ENCODE measurements around the gene AGAP1.

Gene AGAP1

GRCh38 chr2:235554936-235555335, 61.1 kb downstream of the AGAP1 start:
- DNase-seq (ENCODE audit: low read depth) = no peak
- TF ChIP-seq CTCF (conservative IDR thresholded peaks at IDR 0.05; ENCODE audit: low read depth, low read length) = no peak
- no peak overlapping the region for H3K4me3 ChIP-seq (ENCODE audit: low read depth, low read length)

GRCh38 chr2:235555371-235555770, 61.5 kb downstream of the AGAP1 start:
- no peak for TF ChIP-seq CTCF (conservative IDR thresholded peaks at IDR 0.05; ENCODE audit: low read depth, low read length)
- H3K4me3 ChIP-seq (ENCODE audit: low read depth, low read length) = no peak overlapping the region
- no peak for DNase-seq (ENCODE audit: low read depth)

- no peak overlapping the region for H3K4me3 ChIP-seq (ENCODE audit: low read depth, low read length)
- no peak for DNase-seq (ENCODE audit: low read depth)
- no peak for TF ChIP-seq CTCF (conservative IDR thresholded peaks at IDR 0.05; ENCODE audit: low read depth, low read length)
These were observed 62.2 kb downstream of the AGAP1 start for GRCh38 chr2:235556086-235556485.

GRCh38 chr2:235556901-235557300, 63.1 kb downstream of the AGAP1 start:
- no peak overlapping the region for H3K4me3 ChIP-seq (ENCODE audit: low read depth, low read length)
- TF ChIP-seq CTCF (conservative IDR thresholded peaks at IDR 0.05; ENCODE audit: low read depth, low read length) = no peak
- no peak for DNase-seq (ENCODE audit: low read depth)

- DNase-seq (ENCODE audit: low read depth) = no peak
- no peak overlapping the region for H3K4me3 ChIP-seq (ENCODE audit: low read depth, low read length)
- no peak for TF ChIP-seq CTCF (conservative IDR thresholded peaks at IDR 0.05; ENCODE audit: low read depth, low read length)
These were observed 64.1 kb downstream of the AGAP1 start for GRCh38 chr2:235557903-235558302.

GRCh38 chr2:235558572-235558971, 64.7 kb downstream of the AGAP1 start:
- DNase-seq (ENCODE audit: low read depth) = no peak
- no peak overlapping the region for H3K4me3 ChIP-seq (ENCODE audit: low read depth, low read length)
- TF ChIP-seq CTCF (conservative IDR thresholded peaks at IDR 0.05; ENCODE audit: low read depth, low read length) = no peak

GRCh38 chr2:235560345-235560744, 66.5 kb downstream of the AGAP1 start:
- H3K4me3 ChIP-seq (ENCODE audit: low read depth, low read length) = no peak overlapping the region
- no peak for DNase-seq (ENCODE audit: low read depth)
- TF ChIP-seq CTCF (conservative IDR thresholded peaks at IDR 0.05; ENCODE audit: low read depth, low read length) = no peak
